ENCODE data around the gene SLF2. TPM values are rescaled to one million over a fixed set of nuclear protein-coding genes. Genes with fewer than 3 reads are reported as not detected.

Gene SLF2
- total and polyA plus RNA-seq, 2 of the 13 experiments (the other 11 are each of a cell fraction or from before 2014, with no cell fraction given) = 12.2 to 48.1 TPM

GRCh38 chr10:100965820-100966219 lies 53.1 kb downstream of the SLF2 start:
- POLR2A ChIA-PET = interaction anchor here (1.0 to 12.6 kb wide), 2 partner anchors 11 to 26 kb away, joined by 3 to 277 read pairs; partner anchors contain the start of genes LZTS2, MRPL43 and TWNK
- H2AFZ ChIP-seq (ENCODE audit: low read length) = no peak overlapping the region
- TF ChIP-seq, protein P1, sequence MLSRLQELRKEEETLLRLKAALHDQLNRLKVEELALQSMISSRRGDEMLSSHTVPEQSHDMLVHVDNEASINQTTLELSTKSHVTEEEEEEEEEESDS (CRISPR knock-in tag; IDR thresholded peaks at IDR 0.05; ENCODE audit: borderline replicate concordance) = no peak
- TF ChIP-seq, protein P2, sequence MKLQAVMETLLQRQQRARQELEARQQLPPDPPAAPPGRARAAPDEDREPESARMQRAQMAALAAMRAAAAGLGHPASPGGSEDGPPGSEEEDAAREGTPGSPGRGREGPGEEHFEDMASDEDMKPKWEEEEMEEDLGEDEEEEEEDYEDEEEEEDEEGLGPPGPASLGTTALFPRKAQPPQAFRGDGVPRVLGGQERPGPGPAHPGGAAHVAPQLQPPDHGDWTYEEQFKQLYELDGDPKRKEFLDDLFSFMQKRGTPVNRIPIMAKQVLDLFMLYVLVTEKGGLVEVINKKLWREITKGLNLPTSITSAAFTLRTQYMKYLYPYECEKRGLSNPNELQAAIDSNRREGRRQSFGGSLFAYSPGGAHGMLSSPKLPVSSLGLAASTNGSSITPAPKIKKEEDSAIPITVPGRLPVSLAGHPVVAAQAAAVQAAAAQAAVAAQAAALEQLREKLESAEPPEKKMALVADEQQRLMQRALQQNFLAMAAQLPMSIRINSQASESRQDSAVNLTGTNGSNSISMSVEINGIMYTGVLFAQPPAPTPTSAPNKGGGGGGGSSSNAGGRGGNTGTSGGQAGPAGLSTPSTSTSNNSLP (IDR thresholded peaks at IDR 0.05; ENCODE audit: low read depth, low read length) = no peak
- TF ChIP-seq ZNF33B (CRISPR knock-in tag; IDR thresholded peaks at IDR 0.05) = no peak
- TF ChIP-seq RBFOX2 (IDR thresholded peaks at IDR 0.05; ENCODE audit: low read depth, low read length) = no peak
- TF ChIP-seq, protein P3, sequence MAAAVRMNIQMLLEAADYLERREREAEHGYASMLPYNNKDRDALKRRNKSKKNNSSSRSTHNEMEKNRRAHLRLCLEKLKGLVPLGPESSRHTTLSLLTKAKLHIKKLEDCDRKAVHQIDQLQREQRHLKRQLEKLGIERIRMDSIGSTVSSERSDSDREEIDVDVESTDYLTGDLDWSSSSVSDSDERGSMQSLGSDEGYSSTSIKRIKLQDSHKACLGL (CRISPR knock-in tag; IDR thresholded peaks at IDR 0.05) = no peak
- TF ChIP-seq PHF21A (CRISPR knock-in tag; IDR thresholded peaks at IDR 0.05) = no peak
- TF ChIP-seq XBP1 (CRISPR knock-in tag; IDR thresholded peaks at IDR 0.05) = no peak
- TF ChIP-seq, protein P4, sequence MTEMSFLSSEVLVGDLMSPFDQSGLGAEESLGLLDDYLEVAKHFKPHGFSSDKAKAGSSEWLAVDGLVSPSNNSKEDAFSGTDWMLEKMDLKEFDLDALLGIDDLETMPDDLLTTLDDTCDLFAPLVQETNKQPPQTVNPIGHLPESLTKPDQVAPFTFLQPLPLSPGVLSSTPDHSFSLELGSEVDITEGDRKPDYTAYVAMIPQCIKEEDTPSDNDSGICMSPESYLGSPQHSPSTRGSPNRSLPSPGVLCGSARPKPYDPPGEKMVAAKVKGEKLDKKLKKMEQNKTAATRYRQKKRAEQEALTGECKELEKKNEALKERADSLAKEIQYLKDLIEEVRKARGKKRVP (CRISPR knock-in tag; IDR thresholded peaks at IDR 0.05) = no peak
- no peak for TF ChIP-seq GABPA (IDR thresholded peaks at IDR 0.05; ENCODE audit: low read depth, low read length)
- TF ChIP-seq GABPA (CRISPR knock-in tag; IDR thresholded peaks at IDR 0.05; ENCODE audit: low read depth) = no peak
- peak; percentile 83 for TF ChIP-seq NR2F6 (IDR thresholded peaks at IDR 0.05)
- peak; percentile 61 for TF ChIP-seq NR2F6 (CRISPR knock-in tag; IDR thresholded peaks at IDR 0.05)
- TF ChIP-seq MIER3 (CRISPR knock-in tag; IDR thresholded peaks at IDR 0.05; ENCODE audit: borderline replicate concordance) = no peak
- peak; percentile 88 for TF ChIP-seq ZNF12 (CRISPR knock-in tag; IDR thresholded peaks at IDR 0.05)
- no peak for TF ChIP-seq SMAD3 (CRISPR knock-in tag; IDR thresholded peaks at IDR 0.05)
- TF ChIP-seq, protein P5, sequence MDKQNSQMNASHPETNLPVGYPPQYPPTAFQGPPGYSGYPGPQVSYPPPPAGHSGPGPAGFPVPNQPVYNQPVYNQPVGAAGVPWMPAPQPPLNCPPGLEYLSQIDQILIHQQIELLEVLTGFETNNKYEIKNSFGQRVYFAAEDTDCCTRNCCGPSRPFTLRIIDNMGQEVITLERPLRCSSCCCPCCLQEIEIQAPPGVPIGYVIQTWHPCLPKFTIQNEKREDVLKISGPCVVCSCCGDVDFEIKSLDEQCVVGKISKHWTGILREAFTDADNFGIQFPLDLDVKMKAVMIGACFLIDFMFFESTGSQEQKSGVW (CRISPR knock-in tag; IDR thresholded peaks at IDR 0.05; ENCODE audit: borderline replicate concordance) = no peak
- no peak for TF ChIP-seq ZNF510 (CRISPR knock-in tag; IDR thresholded peaks at IDR 0.05; ENCODE audit: low read depth)
- peak; percentile 60; the same call in 1 of the 2 replicates for TF ChIP-seq ZMYM3 (CRISPR knock-in tag; IDR thresholded peaks at IDR 0.05)
- no peak for TF ChIP-seq RFX3 (CRISPR knock-in tag; IDR thresholded peaks at IDR 0.05)
- TF ChIP-seq SATB2 (CRISPR knock-in tag; IDR thresholded peaks at IDR 0.05) = no peak
- TF ChIP-seq TEAD2 (CRISPR knock-in tag; IDR thresholded peaks at IDR 0.05) = no peak
- TF ChIP-seq, protein P6, sequence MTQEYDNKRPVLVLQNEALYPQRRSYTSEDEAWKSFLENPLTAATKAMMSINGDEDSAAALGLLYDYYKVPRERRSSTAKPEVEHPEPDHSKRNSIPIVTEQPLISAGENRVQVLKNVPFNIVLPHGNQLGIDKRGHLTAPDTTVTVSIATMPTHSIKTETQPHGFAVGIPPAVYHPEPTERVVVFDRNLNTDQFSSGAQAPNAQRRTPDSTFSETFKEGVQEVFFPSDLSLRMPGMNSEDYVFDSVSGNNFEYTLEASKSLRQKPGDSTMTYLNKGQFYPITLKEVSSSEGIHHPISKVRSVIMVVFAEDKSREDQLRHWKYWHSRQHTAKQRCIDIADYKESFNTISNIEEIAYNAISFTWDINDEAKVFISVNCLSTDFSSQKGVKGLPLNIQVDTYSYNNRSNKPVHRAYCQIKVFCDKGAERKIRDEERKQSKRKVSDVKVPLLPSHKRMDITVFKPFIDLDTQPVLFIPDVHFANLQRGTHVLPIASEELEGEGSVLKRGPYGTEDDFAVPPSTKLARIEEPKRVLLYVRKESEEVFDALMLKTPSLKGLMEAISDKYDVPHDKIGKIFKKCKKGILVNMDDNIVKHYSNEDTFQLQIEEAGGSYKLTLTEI (CRISPR knock-in tag; conservative IDR thresholded peaks at IDR 0.05) = no peak

More at GRCh38 chr10:100965820-100966219, 53.1 kb downstream of the SLF2 start:
- Histone ChIP-seq H3K27ac (ENCODE audit: extremely low read length, insufficient read depth, low read length) (peak overlapping the region; percentile 36), H3K9me3 (ENCODE audit: low read length) (no peaks in the 10 kb centered on the region), H3K4me2 (ENCODE audit: low read depth, low read length) (no peak overlapping the region; the same call in 1 of the 2 replicates), H3K79me2 (ENCODE audit: insufficient read depth, low read length) (peaks cover 15% of the 10 kb centered on the region), H3K4me1 (ENCODE audit: insufficient read depth, low read length) (peaks cover 73% of the 10 kb centered on the region), H3K27me3 (ENCODE audit: control insufficient read depth in 1 of 2, insufficient read depth in 2 of 2, low read length in 2 of 2) (no peaks in the 10 kb centered on the region; a peak in 1 of 5 replicates), H3K4me3 (replicated peaks in 1 of 3; ENCODE audit: insufficient read depth in 1 of 3, low read depth in 2 of 3, low read length in 3 of 3) (no peak overlapping the region), H3K36me3 (replicated peaks in 1 of 2; ENCODE audit: control insufficient read depth in 1 of 2, insufficient read depth in 2 of 2, low read length in 2 of 2) (peaks cover 0 to 16% of the 10 kb centered on the region in 2 experiments; a peak in 1 of 5 replicates), H4K20me1 (ENCODE audit: insufficient read depth, low read length) (no peaks in the 10 kb centered on the region; the same call in 1 of the 2 replicates), H3K9ac (ENCODE audit: insufficient read depth, low read depth, low read length) (no peak overlapping the region)
- in situ Hi-C loops (cut with HindIII; ENCODE audit: extremely low pct_ligation_motif_present, low pct_unique_long_range_greater_than_20kb) (no loop called here), intact Hi-C loops (cut with micrococcal nuclease; ENCODE audit: unreplicated experiment) (no loop called here)
- FAIRE-seq (no peak), ATAC-seq (no peak), DNase-seq (ENCODE audit: low spot score) (no peak)
- CTCF ChIA-PET (ENCODE audit: low intra/inter-chr PET ratio, low total read pairs) = no interaction called here
- 80% methylated on average over 5 of the region's 5 CpGs for WGBS (ENCODE audit: low lambda C conversion rate)
- BruUV-seq (replicated peaks) = no TSS peak

Measured in HepG2 (cell line).